OCI-LY1 (cell line): Measurements from ENCODE around the gene GPX3.

ENCODE experiments used
- H2AFZ ChIP-seq: fragments of 200-600 bp; sonication (generic), shearing (Covaris generic); 2 replicates; pipeline ENCODE4 v1.6.0; 2014; ENCODE audit warnings: antibody characterized with exemption, mild to moderate bottlenecking, low read length
- H3F3A ChIP-seq: fragments of 200-600 bp; sonication (generic), shearing (Covaris generic); 2 replicates; pipeline ENCODE4 v1.6.0; 2014; ENCODE audit warnings: mild to moderate bottlenecking, antibody characterized with exemption, low read length, moderate library complexity; ENCODE audit not compliant: insufficient read depth
- H3K27ac ChIP-seq: fragments of 200-600 bp; sonication (generic); 2 replicates; pipeline ENCODE4 v1.5.1; 2014; ENCODE audit warnings: low read length, mixed run types, mild to moderate bottlenecking, low read depth; ENCODE audit not compliant: poor library complexity, severe bottlenecking
- H3K27me3 ChIP-seq: fragments of 200-600 bp; sonication (generic); 2 replicates; pipeline ENCODE4 v1.6.0; 2014; ENCODE audit warnings: antibody characterized with exemption, mild to moderate bottlenecking, low read length, moderate library complexity; ENCODE audit not compliant: insufficient read depth
- H3K36me3 ChIP-seq: fragments of 200-600 bp; sonication (generic); 2 replicates; pipeline ENCODE4 v1.6.1; 2014; ENCODE audit warnings: mild to moderate bottlenecking, antibody characterized with exemption, low read length, moderate library complexity, mixed read lengths; ENCODE audit not compliant: insufficient read depth
- H3K4me1 ChIP-seq: fragments of 200-600 bp; sonication (generic); 2 replicates; pipeline ENCODE4 v1.5.1; 2014; ENCODE audit warnings: mild to moderate bottlenecking, low read length, moderate library complexity; ENCODE audit not compliant: insufficient read depth, severe bottlenecking
- H3K4me2 ChIP-seq: fragments of 200-600 bp; sonication (generic), shearing (Covaris generic); 2 replicates; pipeline ENCODE4 v1.6.1; 2014; ENCODE audit warnings: low read length
- H3K4me3 ChIP-seq: fragments of 200-600 bp; sonication (generic); 2 replicates; pipeline ENCODE4 v1.5.1; 2014; ENCODE audit warnings: low read length, low read depth, mild to moderate bottlenecking, mixed read lengths; ENCODE audit not compliant: poor library complexity, severe bottlenecking
- H3K79me2 ChIP-seq: fragments of 200-600 bp; shearing (Covaris generic); 2 replicates; pipeline ENCODE4 v1.6.1; 2016; ENCODE audit warnings: mixed run types, low read length, mixed read lengths; ENCODE audit not compliant: insufficient read depth
- H3K9ac ChIP-seq: fragments of 200-600 bp; sonication (generic), shearing (Covaris generic); 2 replicates; pipeline ENCODE4 v1.6.1; 2014; ENCODE audit warnings: mild to moderate bottlenecking, low read length, mixed read lengths
- H3K9me2 ChIP-seq: fragments of 200-600 bp; sonication (generic), shearing (Covaris generic); 2 replicates; pipeline ENCODE4 v1.6.1; 2014; ENCODE audit warnings: low read depth, mild to moderate bottlenecking, low read length, mixed read lengths
- H3K9me3 ChIP-seq: fragments of 200-600 bp; shearing (Covaris generic); 2 replicates; pipeline ENCODE4 v1.6.1; 2014; ENCODE audit warnings: low read length, mixed read lengths
- H4K20me1 ChIP-seq: fragments of 200-600 bp; sonication (generic), shearing (Covaris generic); 2 replicates; pipeline ENCODE4 v1.6.0; 2016; ENCODE audit warnings: mild to moderate bottlenecking, low read length; ENCODE audit not compliant: insufficient read depth
- EZH2 ChIP-seq: fragments of 200-600 bp; sonication (generic), shearing (Covaris generic); IDR thresholded peaks from 2 replicates; pipeline ENCODE4 v1.8.0; 2017; ENCODE audit warnings: borderline replicate concordance, mixed run types, mild to moderate bottlenecking, antibody characterized with exemption, low read length, moderate library complexity, mixed read lengths
- TF ChIP-seq, protein P1 (sequence below): fragments of 200-600 bp; sonication (generic), shearing (Covaris generic); IDR thresholded peaks from 2 replicates; pipeline ENCODE4 v1.5.1; 2017; ENCODE audit warnings: mild to moderate bottlenecking, antibody characterized with exemption, low read length, moderate library complexity, mixed read lengths

Gene GPX3

DNA sequence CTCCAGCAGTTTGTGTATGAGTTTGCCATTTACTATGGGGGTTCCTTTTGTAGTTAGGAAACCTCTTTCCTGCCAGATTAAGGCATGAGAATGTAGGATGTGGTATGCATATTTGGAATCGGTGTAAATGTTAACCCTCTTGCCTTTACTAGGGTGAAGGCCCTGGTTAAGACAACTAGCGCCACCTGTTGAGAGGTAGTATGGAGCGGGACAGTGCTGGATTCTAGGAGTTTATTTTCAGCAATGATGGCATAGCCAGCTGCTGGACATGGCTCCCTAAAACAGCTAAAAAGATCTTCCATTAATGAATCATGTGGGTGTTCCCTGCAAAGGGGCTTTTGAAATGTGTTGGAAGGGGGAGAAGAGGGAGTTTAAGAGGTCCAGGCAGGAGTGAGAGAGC is 30.7 kb upstream of the GPX3 start:
- Histone ChIP-seq H3K9me3 (no peaks in the 10 kb centered on the region), H3K27ac (no peak overlapping the region), H3K4me1 (no peaks in the 10 kb centered on the region), H3K27me3 (peaks cover 4% of the 10 kb centered on the region; the same call in 1 of the 2 replicates), H3K79me2 (no peaks in the 10 kb centered on the region), H4K20me1 (no peaks in the 10 kb centered on the region), H3K9me2 (no peaks in the 10 kb centered on the region), H3K36me3 (no peaks in the 10 kb centered on the region), H3K9ac (no peak overlapping the region), H3K4me3 (no peak overlapping the region), H3K4me2 (no peak overlapping the region), H3F3A (no peaks in the 10 kb centered on the region), H2AFZ (no peak overlapping the region)
- TF ChIP-seq, protein P1, sequence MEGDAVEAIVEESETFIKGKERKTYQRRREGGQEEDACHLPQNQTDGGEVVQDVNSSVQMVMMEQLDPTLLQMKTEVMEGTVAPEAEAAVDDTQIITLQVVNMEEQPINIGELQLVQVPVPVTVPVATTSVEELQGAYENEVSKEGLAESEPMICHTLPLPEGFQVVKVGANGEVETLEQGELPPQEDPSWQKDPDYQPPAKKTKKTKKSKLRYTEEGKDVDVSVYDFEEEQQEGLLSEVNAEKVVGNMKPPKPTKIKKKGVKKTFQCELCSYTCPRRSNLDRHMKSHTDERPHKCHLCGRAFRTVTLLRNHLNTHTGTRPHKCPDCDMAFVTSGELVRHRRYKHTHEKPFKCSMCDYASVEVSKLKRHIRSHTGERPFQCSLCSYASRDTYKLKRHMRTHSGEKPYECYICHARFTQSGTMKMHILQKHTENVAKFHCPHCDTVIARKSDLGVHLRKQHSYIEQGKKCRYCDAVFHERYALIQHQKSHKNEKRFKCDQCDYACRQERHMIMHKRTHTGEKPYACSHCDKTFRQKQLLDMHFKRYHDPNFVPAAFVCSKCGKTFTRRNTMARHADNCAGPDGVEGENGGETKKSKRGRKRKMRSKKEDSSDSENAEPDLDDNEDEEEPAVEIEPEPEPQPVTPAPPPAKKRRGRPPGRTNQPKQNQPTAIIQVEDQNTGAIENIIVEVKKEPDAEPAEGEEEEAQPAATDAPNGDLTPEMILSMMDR: peak; percentile 71
- TF ChIP-seq EZH2: no peak

GRCh38 chr5:150992705-150993104 is 27.7 kb upstream of the GPX3 start:
- no peaks in the 10 kb centered on the region for H3K9me3 ChIP-seq
- no peak overlapping the region for H3K9ac ChIP-seq
- H3K36me3 ChIP-seq: no peaks in the 10 kb centered on the region
- H4K20me1 ChIP-seq: no peaks in the 10 kb centered on the region
- no peaks in the 10 kb centered on the region for H3K79me2 ChIP-seq
- H3K4me3 ChIP-seq: no peak overlapping the region
- no peak overlapping the region for H3K4me2 ChIP-seq
- H3K27ac ChIP-seq: no peak overlapping the region
- no peaks in the 10 kb centered on the region for H3K4me1 ChIP-seq
- no peaks in the 10 kb centered on the region for H3F3A ChIP-seq
- no peaks in the 10 kb centered on the region for H3K9me2 ChIP-seq
- no peak overlapping the region for H2AFZ ChIP-seq
- TF ChIP-seq, protein P1: no peak
- TF ChIP-seq EZH2: no peak
- 0 out of 2 replicates have a peak, but pooled peaks cover 4% of the 10 kb centered on the region for H3K27me3 ChIP-seq

DNA sequence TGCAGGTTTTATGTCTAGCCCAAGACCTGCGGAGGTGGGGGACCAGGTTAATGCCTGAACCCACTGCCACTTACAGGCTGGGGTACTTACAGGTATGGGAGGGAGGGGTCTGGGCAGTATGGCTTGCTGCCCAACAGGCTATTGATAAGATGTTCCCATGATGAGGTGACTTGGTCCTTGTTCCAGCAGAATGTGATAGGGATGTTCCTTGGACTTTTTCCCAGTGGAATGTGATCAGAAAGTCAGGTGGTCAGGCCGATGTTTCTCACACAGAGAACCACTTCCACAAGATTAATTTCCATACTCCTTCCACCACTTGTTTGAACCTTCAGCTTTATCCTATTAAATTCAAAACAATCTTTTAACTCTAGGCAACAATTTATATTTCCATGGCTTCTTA is 27.0 kb upstream of the GPX3 start:
- no peaks in the 10 kb centered on the region for H3K4me1 ChIP-seq
- H3K27me3 ChIP-seq: 0 out of 2 replicates have a peak, but pooled peaks cover 4% of the 10 kb centered on the region
- no peak overlapping the region for H3K27ac ChIP-seq
- H4K20me1 ChIP-seq: no peaks in the 10 kb centered on the region
- H3K4me2 ChIP-seq: no peak overlapping the region
- no peaks in the 10 kb centered on the region for H3K9me3 ChIP-seq
- TF ChIP-seq EZH2: no peak
- TF ChIP-seq, protein P1: no peak
- H3K79me2 ChIP-seq: no peaks in the 10 kb centered on the region
- no peaks in the 10 kb centered on the region for H3F3A ChIP-seq
- no peaks in the 10 kb centered on the region for H3K9me2 ChIP-seq
- H3K4me3 ChIP-seq: no peak overlapping the region
- no peak overlapping the region for H3K9ac ChIP-seq
- no peaks in the 10 kb centered on the region for H3K36me3 ChIP-seq
- H2AFZ ChIP-seq: no peak overlapping the region
